Loucy (cell line): Measurements from ENCODE around the gene TRIM39.

Experiments
- H2AFZ ChIP-seq: fragments of 200-600 bp; sonication (generic); 2 replicates; pipeline ENCODE4 v1.6.0; 2016; ENCODE audit warnings: antibody characterized with exemption, mild to moderate bottlenecking, low read length, moderate library complexity
- H3F3A ChIP-seq: fragments of 200-600 bp; 2 replicates; pipeline ENCODE4 v1.6.0; 2016; ENCODE audit warnings: antibody characterized with exemption, low read depth, mild to moderate bottlenecking
- H3K27me3 ChIP-seq: fragments of 200-600 bp; sonication (generic); 2 replicates; pipeline ENCODE4 v1.6.1; 2014; ENCODE audit warnings: low read length, mild to moderate bottlenecking; ENCODE audit not compliant: insufficient read depth, poor library complexity, severe bottlenecking
- H3K36me3 ChIP-seq: fragments of 200-600 bp; sonication (generic); 2 replicates; pipeline ENCODE4 v1.6.1; 2016; ENCODE audit warnings: low read length; ENCODE audit not compliant: insufficient read depth
- H3K4me1 ChIP-seq: fragments of 200-600 bp; sonication (generic); 2 replicates; pipeline ENCODE4 v1.5.1; 2014; ENCODE audit warnings: low read length, mild to moderate bottlenecking; ENCODE audit not compliant: insufficient read depth, poor library complexity, severe bottlenecking
- H3K4me2 ChIP-seq: fragments of 200-600 bp; sonication (generic); 2 replicates; pipeline ENCODE4 v1.6.0; 2014; ENCODE audit warnings: antibody characterized with exemption, low read length, low read depth, mild to moderate bottlenecking; ENCODE audit not compliant: poor library complexity, severe bottlenecking
- H3K4me3 ChIP-seq: fragments of 200-600 bp; sonication (generic); 2 replicates; pipeline ENCODE4 v1.5.1; 2014; ENCODE audit warnings: low read length, mild to moderate bottlenecking, mixed read lengths; ENCODE audit not compliant: poor library complexity, severe bottlenecking
- H3K79me2 ChIP-seq: fragments of 200-600 bp; sonication (generic); 2 replicates; pipeline ENCODE4 v1.6.1; 2014; ENCODE audit warnings: low read length; ENCODE audit not compliant: insufficient read depth
- H3K9ac ChIP-seq: fragments of 200-600 bp; sonication (generic); 2 replicates; pipeline ENCODE4 v1.6.0; 2014; ENCODE audit warnings: mild to moderate bottlenecking, low read depth, low read length, moderate library complexity; ENCODE audit not compliant: poor library complexity, severe bottlenecking
- H3K9me2 ChIP-seq: fragments of 200-600 bp; sonication (generic); replicated peaks from 2 replicates; pipeline ENCODE4 v1.6.1; 2016; ENCODE audit warnings: low read depth, low read length, mixed read lengths
- H3K9me3 ChIP-seq: fragments of 200-600 bp; sonication (generic); 2 replicates; pipeline ENCODE4 v1.6.1; 2014; ENCODE audit warnings: mild to moderate bottlenecking, antibody characterized with exemption, low read length, low read depth; ENCODE audit not compliant: insufficient read depth
- H4K20me1 ChIP-seq: fragments of 200-600 bp; sonication (generic); 2 replicates; pipeline ENCODE4 v1.6.0; 2014; ENCODE audit warnings: antibody characterized with exemption, low read length, mild to moderate bottlenecking; ENCODE audit not compliant: insufficient read depth, poor library complexity, severe bottlenecking
- CTCF ChIP-seq: fragments of 200-600 bp; sonication (generic); conservative IDR thresholded peaks from 2 replicates; pipeline ENCODE4 v1.5.1; 2014; ENCODE audit warnings: mild to moderate bottlenecking, antibody characterized with exemption, low read length
- EZH2phosphoT487 ChIP-seq: fragments of 200-600 bp; IDR thresholded peaks from 2 replicates; pipeline ENCODE4 v1.6.1; 2018; ENCODE audit warnings: antibody characterized with exemption, mild to moderate bottlenecking, moderate library complexity, borderline replicate concordance

TRIM39 gene

GRCh38 chr6:30349421-30350177 is 22.9 kb downstream of the TRIM39 start:
- H4K20me1 ChIP-seq = no peaks in the 10 kb centered on the region
- no peak overlapping the region for H2AFZ ChIP-seq
- no peaks in the 10 kb centered on the region for H3K9me2 ChIP-seq
- H3K27me3 ChIP-seq = no peaks in the 10 kb centered on the region
- no peaks in the 10 kb centered on the region for H3F3A ChIP-seq
- no peak overlapping the region for H3K4me3 ChIP-seq
- H3K79me2 ChIP-seq = peaks cover 12% of the 10 kb centered on the region
- no peak overlapping the region for H3K4me2 ChIP-seq
- no peaks in the 10 kb centered on the region for H3K36me3 ChIP-seq
- TF ChIP-seq EZH2phosphoT487 (no peak), CTCF (peak; percentile 53)
- no peak overlapping the region for H3K9ac ChIP-seq
- H3K9me3 ChIP-seq = no peaks in the 10 kb centered on the region
- H3K4me1 ChIP-seq = peaks cover 11% of the 10 kb centered on the region

DNA sequence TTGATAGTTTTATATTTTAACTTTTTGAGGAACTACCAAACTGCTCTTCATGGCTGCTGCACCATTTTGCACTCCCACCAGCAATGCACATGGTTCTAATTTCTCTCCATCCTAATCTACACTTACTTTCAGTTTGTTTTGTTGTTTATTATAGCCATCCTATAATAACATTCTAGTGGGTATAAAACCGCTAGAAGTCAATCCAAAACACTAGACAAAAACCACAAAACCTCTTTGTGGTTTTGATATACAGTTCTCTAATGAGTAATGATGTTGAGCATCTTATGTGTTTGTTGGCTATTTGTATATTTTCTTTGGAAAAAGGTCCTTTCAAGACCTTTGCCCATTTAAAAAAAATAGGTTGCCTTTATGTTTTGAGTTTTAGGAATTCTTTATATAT is 23.8 kb downstream of the TRIM39 start:
- H3K4me1 ChIP-seq = peaks cover 8% of the 10 kb centered on the region
- H3K36me3 ChIP-seq = no peaks in the 10 kb centered on the region
- H3K4me3 ChIP-seq = no peak overlapping the region
- no peaks in the 10 kb centered on the region for H3K27me3 ChIP-seq
- H2AFZ ChIP-seq = no peak overlapping the region
- H3F3A ChIP-seq = no peaks in the 10 kb centered on the region
- TF ChIP-seq CTCF = no peak
- no peak for TF ChIP-seq EZH2phosphoT487
- H3K4me2 ChIP-seq = no peak overlapping the region
- H3K9me3 ChIP-seq = no peaks in the 10 kb centered on the region
- H4K20me1 ChIP-seq = no peaks in the 10 kb centered on the region
- no peaks in the 10 kb centered on the region for H3K9me2 ChIP-seq
- peaks cover 11% of the 10 kb centered on the region for H3K79me2 ChIP-seq
- H3K9ac ChIP-seq = no peak overlapping the region

DNA sequence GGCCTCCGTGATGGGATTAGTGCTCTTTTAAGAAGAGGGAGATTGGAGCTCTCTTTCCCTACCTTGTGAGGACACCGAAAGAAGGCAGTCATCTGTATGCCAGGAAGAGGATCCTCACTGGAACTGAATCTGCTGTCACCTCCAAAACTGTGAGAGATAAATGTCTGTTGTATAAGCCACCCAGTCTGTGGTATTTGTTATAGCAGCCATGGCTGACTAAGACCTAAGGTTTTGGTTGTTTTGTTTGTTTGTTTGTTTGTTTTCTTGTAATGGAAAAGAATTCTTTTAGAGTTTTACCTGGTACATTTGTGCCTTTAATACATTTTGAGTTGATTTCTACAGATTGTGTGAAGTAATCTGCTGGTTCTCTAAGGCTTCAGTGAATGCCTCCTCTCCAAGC is 25.8 kb downstream of the TRIM39 start:
- TF ChIP-seq CTCF = no peak
- no peak for TF ChIP-seq EZH2phosphoT487
- H4K20me1 ChIP-seq = no peaks in the 10 kb centered on the region
- H3F3A ChIP-seq = no peaks in the 10 kb centered on the region
- no peak overlapping the region for H2AFZ ChIP-seq
- H3K36me3 ChIP-seq = no peaks in the 10 kb centered on the region
- H3K9ac ChIP-seq = no peak overlapping the region
- no peaks in the 10 kb centered on the region for H3K27me3 ChIP-seq
- H3K79me2 ChIP-seq = no peaks in the 10 kb centered on the region
- H3K9me2 ChIP-seq = no peaks in the 10 kb centered on the region
- no peaks in the 10 kb centered on the region for H3K4me1 ChIP-seq
- no peaks in the 10 kb centered on the region for H3K9me3 ChIP-seq
- H3K4me2 ChIP-seq = no peak overlapping the region
- H3K4me3 ChIP-seq = no peak overlapping the region
